ENCODE results near the gene INTS1.
A peak's percentile ranks its signal among the peaks of the same experiment; 100 is the strongest.

Gene INTS1

GRCh38 chr7:1503816-1504775, at the start of gene INTS1:
Gene INTS1 (minus strand): TSS chr7:1504389. CDS start chr7:1503960, 429 bp downstream.
- peak; percentile 93 for DNase-seq (ENCODE audit: low spot score)

GRCh38 chr7:1553512-1554210, 49.5 kb upstream of the INTS1 start:
- DNase-seq (ENCODE audit: low spot score) = no peak

- no peak for DNase-seq (ENCODE audit: low spot score)
Observed at GRCh38 chr7:1552200-1552599, 48.0 kb upstream of the INTS1 start.

- no peak for DNase-seq (ENCODE audit: low spot score)
Observed at GRCh38 chr7:1550846-1551155, 46.6 kb upstream of the INTS1 start.

GRCh38 chr7:1550005-1550845, 46.0 kb upstream of the INTS1 start:
- no peak for DNase-seq (ENCODE audit: low spot score)

- DNase-seq (ENCODE audit: low spot score) = no peak
Observed at GRCh38 chr7:1549357-1550004, 45.3 kb upstream of the INTS1 start.

GRCh38 chr7:1548944-1549343, 44.8 kb upstream of the INTS1 start:
- DNase-seq (ENCODE audit: low spot score) = no peak

GRCh38 chr7:1548438-1548831, 44.2 kb upstream of the INTS1 start:
- DNase-seq (ENCODE audit: low spot score) = no peak

GRCh38 chr7:1547777-1548437, 43.7 kb upstream of the INTS1 start:
- no peak for DNase-seq (ENCODE audit: low spot score)

- no peak for DNase-seq (ENCODE audit: low spot score)
Observed at GRCh38 chr7:1546909-1547776, 43.0 kb upstream of the INTS1 start.

GRCh38 chr7:1546274-1546908, 42.2 kb upstream of the INTS1 start:
- no peak for DNase-seq (ENCODE audit: low spot score)

GRCh38 chr7:1545417-1546246, 41.4 kb upstream of the INTS1 start:
- DNase-seq (ENCODE audit: low spot score) = no peak

- no peak for DNase-seq (ENCODE audit: low spot score)
Observed at GRCh38 chr7:1544896-1545416, 40.8 kb upstream of the INTS1 start.

- no peak for DNase-seq (ENCODE audit: low spot score)
Observed at GRCh38 chr7:1544178-1544895, 40.1 kb upstream of the INTS1 start.

GRCh38 chr7:1543826-1544177, 39.6 kb upstream of the INTS1 start:
- no peak for DNase-seq (ENCODE audit: low spot score)

GRCh38 chr7:1542841-1543747, 38.9 kb upstream of the INTS1 start:
- DNase-seq (ENCODE audit: low spot score) = no peak

GRCh38 chr7:1542329-1542728, 38.1 kb upstream of the INTS1 start:
- no peak for DNase-seq (ENCODE audit: low spot score)
